IMR-90 (cell line): ENCODE measurements around the gene SLC38A3. TPM values are rescaled to one million over a fixed set of nuclear protein-coding genes. Genes with fewer than 3 reads are reported as not detected.

Experiments used
- ATAC-seq: fragments of 200-7000 bp; cut with Tn5 transposase; 2 replicates; pipeline ENCODE4 v1.9.1; 2020; ENCODE audit warnings: low read depth, mild to moderate bottlenecking, moderate library complexity
- BruUV-seq: library from RNA; stranded (reverse); fragments of 400-500 nt; replicated peaks from 2 replicates; lab custom pipeline; 2021; lab: Mats Ljungman, UMichigan
- CTCF ChIA-PET: fragments of 300-600 bp; formaldehyde crosslinking; extraction: SDS; loops from one replicate; lab custom pipeline; 2021; ENCODE audit warnings: antibody characterized with exemption; lab: Yijun Ruan, JAX
- POLR2A ChIA-PET: fragments of 300-600 bp; sonication (Branson Sonifier 250); formaldehyde crosslinking; loops from one replicate; lab custom pipeline; 2022; ENCODE audit warnings: antibody characterized with exemption; ENCODE audit not compliant: unreplicated experiment; lab: Charles Lee
- DNase-seq: peaks from one replicate; pipeline ENCODE4 v3.0.0; 2013
- H2AFZ ChIP-seq: replicated peaks from 2 replicates; pipeline ENCODE3; 2013; ENCODE audit warnings: low read length, mild to moderate bottlenecking; ENCODE audit not compliant: poor library complexity
- H2AK5ac ChIP-seq: 2 replicates; pipeline ENCODE4 v1.6.1; 2013; ENCODE audit warnings: low read depth, low read length, inconsistent platforms
- H2AK9ac ChIP-seq: replicated peaks from 2 replicates; pipeline ENCODE3; 2013; ENCODE audit warnings: mild to moderate bottlenecking, low read depth, low read length, moderate library complexity; ENCODE audit not compliant: poor library complexity
- H2BK120ac ChIP-seq: 2 replicates; pipeline ENCODE4 v1.6.1; 2013; ENCODE audit warnings: low read depth, low read length, inconsistent platforms
- H2BK15ac ChIP-seq: 3 replicates; pipeline ENCODE4 v1.6.1; 2013; ENCODE audit warnings: low read depth, low read length, inconsistent platforms
- H2BK20ac ChIP-seq: 2 replicates; pipeline ENCODE4 v1.6.1; 2013; ENCODE audit warnings: low read depth, mild to moderate bottlenecking, inconsistent platforms, low read length, moderate library complexity
- H2BK5ac ChIP-seq: 2 replicates; pipeline ENCODE4 v1.6.1; 2013; ENCODE audit warnings: mild to moderate bottlenecking, low read depth, low read length, inconsistent platforms; ENCODE audit not compliant: poor library complexity, severe bottlenecking
- H3K14ac ChIP-seq: replicated peaks from 2 replicates; pipeline ENCODE4 v1.6.1; 2013; ENCODE audit warnings: low read depth, low read length, inconsistent platforms
- H3K18ac ChIP-seq: 2 replicates; pipeline ENCODE4 v1.6.1; 2013; ENCODE audit warnings: low read depth, low read length, control low read depth
- H3K23ac ChIP-seq: 2 replicates; pipeline ENCODE4 v1.6.1; 2013; ENCODE audit warnings: low read depth, low read length, inconsistent platforms
- H3K27ac ChIP-seq: 2 replicates; pipeline ENCODE4 v1.5.1; 2013; ENCODE audit warnings: mild to moderate bottlenecking, control low read depth, low read length; ENCODE audit not compliant: insufficient read depth
- H3K27me3 ChIP-seq: 2 replicates; pipeline ENCODE4 v1.6.1; 2013; ENCODE audit warnings: low read length; ENCODE audit not compliant: control insufficient read depth, insufficient read depth
- H3K36me3 ChIP-seq: 2 replicates; pipeline ENCODE4 v1.6.1; 2013; ENCODE audit warnings: low read length, mixed read lengths; ENCODE audit not compliant: control insufficient read depth, insufficient read depth
- H3K4ac ChIP-seq: 2 replicates; pipeline ENCODE4 v1.6.1; 2013; ENCODE audit warnings: low read depth, low read length, inconsistent platforms
- H3K4me1 ChIP-seq: 2 replicates; pipeline ENCODE4 v1.6.1; 2013; ENCODE audit warnings: low read length, mixed read lengths; ENCODE audit not compliant: control insufficient read depth, insufficient read depth
- H3K4me2 ChIP-seq: 2 replicates; pipeline ENCODE4 v1.6.1; 2013; ENCODE audit warnings: low read depth, mild to moderate bottlenecking, control low read depth, low read length, moderate library complexity
- H3K4me3 ChIP-seq: 2 replicates; pipeline ENCODE4 v1.5.1; 2013; ENCODE audit warnings: low read depth, mild to moderate bottlenecking, control low read depth, low read length, moderate library complexity; ENCODE audit not compliant: insufficient read depth
- H3K56ac ChIP-seq: 2 replicates; pipeline ENCODE4 v1.6.1; 2013; ENCODE audit warnings: low read length, inconsistent platforms; ENCODE audit not compliant: insufficient read depth; ENCODE audit errors: extremely low read depth
- H3K79me1 ChIP-seq, 2 experiments: 2 replicates each; pipeline ENCODE4 v1.6.1; 2013; ENCODE audit warnings: low read length in 2 of 2, inconsistent platforms in 1 of 2, low read depth in 1 of 2
- H3K9ac ChIP-seq: 2 replicates; pipeline ENCODE4 v1.6.1; 2013; ENCODE audit warnings: low read depth, low read length, control low read depth
- H3K9me1 ChIP-seq: 2 replicates; pipeline ENCODE4 v1.6.1; 2013; ENCODE audit warnings: low read length, inconsistent platforms; ENCODE audit not compliant: insufficient read depth
- H3K9me3 ChIP-seq: 2 replicates; pipeline ENCODE4 v1.6.1; 2013; ENCODE audit warnings: low read length; ENCODE audit not compliant: control insufficient read depth, insufficient read depth
- H4K20me1 ChIP-seq: 2 replicates; pipeline ENCODE4 v1.6.1; 2013; ENCODE audit warnings: low read length, inconsistent platforms; ENCODE audit not compliant: insufficient read depth
- H4K5ac ChIP-seq: 2 replicates; pipeline ENCODE4 v1.6.1; 2013; ENCODE audit warnings: mild to moderate bottlenecking, low read depth, low read length, control low read depth
- H4K8ac ChIP-seq, 2 experiments: 2 replicates each; pipeline ENCODE4 v1.6.1; 2013; ENCODE audit warnings: low read depth in 2 of 2, low read length in 2 of 2, control low read depth in 1 of 2, inconsistent platforms in 1 of 2
- H4K91ac ChIP-seq: 2 replicates; pipeline ENCODE4 v1.6.1; 2013; ENCODE audit warnings: low read depth, low read length, inconsistent platforms; ENCODE audit not compliant: insufficient read depth
- CEBPB ChIP-seq: IDR thresholded peaks from 2 replicates; pipeline ENCODE4 v1.6.1; 2012; ENCODE audit warnings: low read depth, low read length, improper control_type of control experiment
- CHD1 ChIP-seq: IDR thresholded peaks from 2 replicates; pipeline ENCODE4 v1.6.1; 2012; ENCODE audit warnings: low read depth, low read length, improper control_type of control experiment
- FOS ChIP-seq: fragments of 150-350 bp; IDR thresholded peaks from 2 replicates; pipeline ENCODE4 v1.6.1; 2016; ENCODE audit warnings: low read depth, low read length
- MAFK ChIP-seq: IDR thresholded peaks from 2 replicates; pipeline ENCODE4 v1.6.1; 2012; ENCODE audit warnings: low read depth, low read length, improper control_type of control experiment
- MAZ ChIP-seq: IDR thresholded peaks from 2 replicates; pipeline ENCODE4 v1.6.1; 2012; ENCODE audit warnings: low read depth, mild to moderate bottlenecking, low read length, improper control_type of control experiment, moderate library complexity, borderline replicate concordance
- MXI1 ChIP-seq: IDR thresholded peaks from 2 replicates; pipeline ENCODE4 v1.6.1; 2012; ENCODE audit warnings: low read depth, mild to moderate bottlenecking, low read length, moderate library complexity, borderline replicate concordance
- NFE2L2 ChIP-seq: fragments of 150-350 bp; IDR thresholded peaks from 2 replicates; pipeline ENCODE4 v1.6.1; 2016; ENCODE audit warnings: low read depth, mild to moderate bottlenecking, low read length
- POLR2A ChIP-seq: IDR thresholded peaks from 2 replicates; pipeline ENCODE4 v1.6.1; 2012; ENCODE audit warnings: mild to moderate bottlenecking, low read depth, low read length
- RFX5 ChIP-seq: IDR thresholded peaks from 2 replicates; pipeline ENCODE4 v1.8.0; 2012; ENCODE audit warnings: low read depth, mild to moderate bottlenecking, low read length, moderate library complexity
- WGBS, 2 experiments: methylation state at CpG; one replicate each; pipeline versions ENCODE4 v1.1.5 to v1.1.7; 2013; ENCODE audit warnings: missing lambda C conversion rate in 2 of 2; ENCODE audit not compliant: insufficient read length in 1 of 2; ENCODE audit errors: extremely low coverage in 2 of 2; 5-methylcytosine and 5-hydroxymethylcytosine counted together
- dilution Hi-C: fragments of 300-500 bp; cut with HindIII; formaldehyde crosslinking; loops from one replicate; pipeline ENCODE4 v1.14.3; 2018; ENCODE audit warnings: low sequenced_read_pairs; ENCODE audit not compliant: unreplicated experiment
- in situ Hi-C: fragments of 300-500 bp; cut with MboI; formaldehyde crosslinking; loops from 3 replicates; pipeline ENCODE4 v1.14.3; 2019; ENCODE audit warnings: low sequenced_read_pairs, inconsistent platforms, mixed read lengths
- intact Hi-C: fragments of 100-400 bp; cut with micrococcal nuclease; formaldehyde crosslinking; loops from 2 replicates; pipeline ENCODE4 v1.10.0; 2022
- polyA plus RNA-seq, 3 experiments: library from polyadenylated mRNA; depleted of rRNA; stranded (reverse); fragments of >200 nt; gene quantifications; 2 replicates each; pipeline ENCODE4 v1.2.3, GENCODE V29; 2012; ENCODE audit warnings: low replicate concordance in 1 of 3
- total RNA-seq: library from RNA; depleted of rRNA; stranded (reverse); fragments of >200 nt; gene quantifications from 2 replicates; pipeline ENCODE4 v1.2.3, GENCODE V29; 2012
- TF ChIP-seq, protein P1 (sequence below): fragments of 150-350 bp; IDR thresholded peaks from 2 replicates; pipeline ENCODE4 v1.6.1; 2016; ENCODE audit warnings: low read depth, mild to moderate bottlenecking, low read length, moderate library complexity, borderline replicate concordance
- TF ChIP-seq, protein P2 (sequence below): fragments of 150-350 bp; IDR thresholded peaks from 2 replicates; pipeline ENCODE4 v1.6.1; 2017; ENCODE audit warnings: mild to moderate bottlenecking, antibody characterized with exemption, low read length, low read depth

The SLC38A3 gene
- total and polyA plus RNA-seq, 2 of the 4 experiments (the other 2 are of a cell fraction) = 0.12 to 0.36 TPM

DNA sequence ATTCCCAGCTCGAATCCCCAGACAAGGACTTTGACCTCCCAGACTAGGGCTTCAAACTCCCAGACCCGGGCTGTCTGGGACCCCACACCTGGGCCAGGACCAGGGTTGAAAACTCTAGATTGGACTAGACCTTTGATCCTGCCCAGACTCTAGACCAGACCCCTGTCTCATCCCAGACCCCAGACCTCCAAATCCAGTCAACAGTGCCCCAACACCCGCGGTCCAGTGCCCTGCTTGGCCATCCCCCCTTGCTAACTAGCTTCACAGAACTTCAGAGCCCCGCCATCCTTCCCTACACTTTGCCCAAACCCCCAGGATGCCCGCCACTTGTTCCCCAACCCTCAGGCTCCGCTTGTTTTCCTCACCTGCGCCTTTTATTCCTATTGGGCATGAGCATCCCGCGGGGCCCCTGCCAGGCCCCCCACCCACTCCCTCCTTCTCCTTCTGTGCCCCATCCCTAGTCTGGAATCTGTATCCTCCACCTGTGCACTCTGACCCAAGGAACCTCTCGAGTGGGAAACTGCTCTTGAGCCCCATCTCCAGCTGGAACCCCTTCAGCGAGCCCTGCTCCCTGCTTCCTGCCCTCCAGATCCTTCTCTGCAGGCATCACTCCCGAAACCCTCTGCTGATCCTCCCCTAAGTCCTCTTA, 31.5 kb downstream of the SLC38A3 start (continued):
- TF ChIP-seq CEBPB = no peak

DNA sequence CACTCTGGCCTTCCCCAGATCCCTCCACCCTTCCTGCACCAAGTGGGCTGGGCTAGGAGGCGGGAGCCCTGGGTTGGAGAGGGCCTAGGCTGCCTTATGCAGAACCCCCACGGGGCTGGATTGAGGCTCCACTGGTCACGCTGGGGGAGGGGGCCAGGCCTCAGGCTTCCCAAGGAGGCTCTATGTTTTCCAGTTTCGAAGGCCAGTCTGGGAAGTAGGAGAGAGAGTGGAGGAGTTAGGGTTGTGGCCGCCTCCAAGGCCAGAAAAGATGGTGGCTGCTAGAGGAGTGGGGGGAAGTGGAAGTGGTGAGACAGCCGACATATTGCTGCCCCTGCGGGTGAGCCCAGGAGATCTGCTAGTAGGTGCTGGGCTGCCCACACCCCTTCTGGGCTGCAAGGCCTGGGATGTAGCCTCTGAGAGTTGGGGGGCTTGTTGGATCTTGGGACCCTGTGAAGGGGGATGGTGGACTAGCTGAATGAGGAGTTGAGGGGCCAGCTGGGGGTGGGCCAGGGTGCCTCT, 32.1 kb downstream of the SLC38A3 start:
- POLR2A ChIA-PET = interaction anchor here (0.6 kb wide), 1 partner anchor 27 kb away, joined by 6 read pairs; no protein-coding TSS in a partner anchor

More for the DNA sequence above, 32.1 kb downstream of the SLC38A3 start:
- H2AFZ ChIP-seq = peak overlapping the region; percentile 88
- peak overlapping the region; percentile 98 for H3K14ac ChIP-seq
- H2AK5ac ChIP-seq = peak overlapping the region; percentile 99
- H4K8ac ChIP-seq = peak overlapping the region; percentile 59 to 94; a peak in 3 of 4 replicates
- H3K56ac ChIP-seq = peak overlapping the region; percentile 84
- no peak overlapping the region for H2BK15ac ChIP-seq
- H3K27ac ChIP-seq = peak overlapping the region; percentile 97
- H3K9ac ChIP-seq = peak overlapping the region; percentile 98
- DNase-seq = no peak
- H4K5ac ChIP-seq = peak overlapping the region; percentile 92
- BruUV-seq = no TSS peak
- peak overlapping the region; percentile 82 for H3K4me3 ChIP-seq
- H3K4ac ChIP-seq = peak overlapping the region; percentile 98
- peaks cover 59% of the 10 kb centered on the region for H4K20me1 ChIP-seq
- peak overlapping the region; percentile 97 for H3K4me2 ChIP-seq
- dilution Hi-C loops (no loop called here), in situ Hi-C loops (no loop called here), intact Hi-C loops (no loop called here)
- H4K91ac ChIP-seq = peak overlapping the region; percentile 80
- H2AK9ac ChIP-seq = peak overlapping the region; percentile 100
- H3K9me1 ChIP-seq = peaks cover 10% of the 10 kb centered on the region
- peak overlapping the region; percentile 47; the same call in 1 of the 2 replicates for H2BK120ac ChIP-seq
- peaks cover 0 to 43% of the 10 kb centered on the region in 2 experiments; a peak in 2 of 4 replicates for H3K79me1 ChIP-seq
- H3K9me3 ChIP-seq = no peaks in the 10 kb centered on the region
- WGBS, 2 experiments = 0% methylated on average over 5 of the region's 7 CpGs; no CpG with 5 or more reads in 1 of the 2 experiments
- TF ChIP-seq, protein P1, sequence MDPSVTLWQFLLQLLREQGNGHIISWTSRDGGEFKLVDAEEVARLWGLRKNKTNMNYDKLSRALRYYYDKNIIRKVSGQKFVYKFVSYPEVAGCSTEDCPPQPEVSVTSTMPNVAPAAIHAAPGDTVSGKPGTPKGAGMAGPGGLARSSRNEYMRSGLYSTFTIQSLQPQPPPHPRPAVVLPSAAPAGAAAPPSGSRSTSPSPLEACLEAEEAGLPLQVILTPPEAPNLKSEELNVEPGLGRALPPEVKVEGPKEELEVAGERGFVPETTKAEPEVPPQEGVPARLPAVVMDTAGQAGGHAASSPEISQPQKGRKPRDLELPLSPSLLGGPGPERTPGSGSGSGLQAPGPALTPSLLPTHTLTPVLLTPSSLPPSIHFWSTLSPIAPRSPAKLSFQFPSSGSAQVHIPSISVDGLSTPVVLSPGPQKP = no peak
- TF ChIP-seq RFX5 (no peak), FOS (no peak), MAZ (no peak), NFE2L2 (no peak), CHD1 (no peak), MAFK (no peak), MXI1 (no peak), CEBPB (no peak), POLR2A (no peak)
- TF ChIP-seq, protein P2, sequence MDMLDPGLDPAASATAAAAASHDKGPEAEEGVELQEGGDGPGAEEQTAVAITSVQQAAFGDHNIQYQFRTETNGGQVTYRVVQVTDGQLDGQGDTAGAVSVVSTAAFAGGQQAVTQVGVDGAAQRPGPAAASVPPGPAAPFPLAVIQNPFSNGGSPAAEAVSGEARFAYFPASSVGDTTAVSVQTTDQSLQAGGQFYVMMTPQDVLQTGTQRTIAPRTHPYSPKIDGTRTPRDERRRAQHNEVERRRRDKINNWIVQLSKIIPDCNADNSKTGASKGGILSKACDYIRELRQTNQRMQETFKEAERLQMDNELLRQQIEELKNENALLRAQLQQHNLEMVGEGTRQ = no peak
- CTCF ChIA-PET = interaction anchor here (0.6 to 1.6 kb wide), 3 partner anchors 9 to 112 kb away, joined by 3 read pairs; no protein-coding TSS in a partner anchor
- peaks cover 9% of the 10 kb centered on the region; the same call in 1 of the 2 replicates for H3K36me3 ChIP-seq
- peak overlapping the region; percentile 37; the same call in 1 of the 2 replicates for H3K18ac ChIP-seq
- H2BK5ac ChIP-seq = peak overlapping the region; percentile 90
- ATAC-seq = peak; percentile 13
- H3K27me3 ChIP-seq = no peaks in the 10 kb centered on the region
- no peak overlapping the region for H2BK20ac ChIP-seq
- H3K23ac ChIP-seq = peak overlapping the region; percentile 97
- peaks cover 20% of the 10 kb centered on the region for H3K4me1 ChIP-seq
